HG03469 (cell line): ENCODE data around the gene UBE2L5.

ENCODE experiments used
- ATAC-seq: cut with Tn5 transposase; IDR thresholded peaks from one replicate; pipeline ENCODE4 v1.9.1; 2021; ENCODE audit warnings: mild to moderate bottlenecking, moderate library complexity, moderate number of reproducible peaks; ENCODE audit not compliant: unreplicated experiment

Gene UBE2L5

GRCh38 chr13:30422054-30422839, at the start of gene UBE2L5:
Gene UBE2L5, plus strand, starts transcription at chr13:30422493. Its CDS starts 5,498 bp downstream, at chr13:30427991.
- ATAC-seq: no peak

- no peak for ATAC-seq
These were observed 48.6 kb upstream of the UBE2L5 start for GRCh38 chr13:30373727-30374126.

GRCh38 chr13:30375265-30375835, 46.9 kb upstream of the UBE2L5 start:
- ATAC-seq: no peak

- peak; percentile 40 for ATAC-seq
These were observed 45.6 kb upstream of the UBE2L5 start for GRCh38 chr13:30376426-30377311.

DNA sequence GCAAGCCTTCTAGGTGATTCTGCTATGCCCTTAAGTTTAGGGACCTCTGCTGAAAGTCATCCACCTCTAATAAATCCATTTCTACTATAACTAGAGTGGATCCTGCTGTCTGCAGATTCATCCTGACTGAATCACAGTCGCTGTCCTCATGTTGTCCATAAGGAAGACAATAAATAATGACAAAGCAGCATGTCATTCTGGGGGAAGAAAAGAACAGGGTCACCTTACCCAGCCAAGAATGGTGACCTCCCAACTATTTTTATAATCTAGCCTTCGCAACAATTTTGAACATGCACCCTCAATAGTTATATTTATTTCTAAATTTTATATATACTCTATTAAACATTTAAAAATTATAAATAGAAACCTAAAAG, 45.0 kb upstream of the UBE2L5 start:
- ATAC-seq: no peak

DNA sequence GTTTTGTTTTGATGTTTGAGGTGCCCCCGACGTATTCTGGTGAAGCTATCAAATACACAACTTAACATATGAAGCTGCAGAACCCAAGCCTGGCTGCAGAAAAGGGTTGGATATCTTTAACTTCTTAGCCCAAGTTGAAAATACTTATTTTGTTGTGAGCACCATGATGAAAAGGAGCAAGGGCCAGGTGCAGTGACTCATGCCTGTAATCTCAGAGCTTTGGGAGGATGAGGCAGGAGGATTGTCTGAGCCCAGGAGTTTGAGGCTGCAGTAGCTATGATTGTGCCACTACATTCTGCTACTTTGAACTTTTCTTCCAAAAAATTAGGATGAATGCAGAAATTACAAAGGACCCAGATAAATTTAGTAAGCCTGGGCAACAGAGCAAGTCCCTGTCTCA, 44.1 kb upstream of the UBE2L5 start:
- no peak for ATAC-seq

DNA sequence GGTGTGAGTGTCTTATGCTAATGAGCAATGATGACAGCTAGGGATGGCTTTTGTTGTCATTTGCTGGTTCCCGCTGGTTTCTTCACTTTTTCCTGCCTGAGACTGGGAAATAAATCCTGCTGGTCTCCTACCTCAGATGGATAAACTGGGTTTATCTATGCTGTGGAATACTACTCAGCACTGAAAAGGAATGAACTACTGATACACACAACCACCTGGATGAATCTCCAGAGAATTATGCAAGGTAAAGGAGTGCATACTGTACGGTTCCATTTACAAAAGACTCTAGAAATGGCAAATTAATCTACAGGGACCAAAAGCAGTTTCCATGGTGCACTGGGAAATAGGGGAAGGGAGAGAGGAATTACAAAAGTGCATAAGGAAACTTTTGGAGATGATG, 41.2 kb upstream of the UBE2L5 start:
- ATAC-seq: no peak

DNA sequence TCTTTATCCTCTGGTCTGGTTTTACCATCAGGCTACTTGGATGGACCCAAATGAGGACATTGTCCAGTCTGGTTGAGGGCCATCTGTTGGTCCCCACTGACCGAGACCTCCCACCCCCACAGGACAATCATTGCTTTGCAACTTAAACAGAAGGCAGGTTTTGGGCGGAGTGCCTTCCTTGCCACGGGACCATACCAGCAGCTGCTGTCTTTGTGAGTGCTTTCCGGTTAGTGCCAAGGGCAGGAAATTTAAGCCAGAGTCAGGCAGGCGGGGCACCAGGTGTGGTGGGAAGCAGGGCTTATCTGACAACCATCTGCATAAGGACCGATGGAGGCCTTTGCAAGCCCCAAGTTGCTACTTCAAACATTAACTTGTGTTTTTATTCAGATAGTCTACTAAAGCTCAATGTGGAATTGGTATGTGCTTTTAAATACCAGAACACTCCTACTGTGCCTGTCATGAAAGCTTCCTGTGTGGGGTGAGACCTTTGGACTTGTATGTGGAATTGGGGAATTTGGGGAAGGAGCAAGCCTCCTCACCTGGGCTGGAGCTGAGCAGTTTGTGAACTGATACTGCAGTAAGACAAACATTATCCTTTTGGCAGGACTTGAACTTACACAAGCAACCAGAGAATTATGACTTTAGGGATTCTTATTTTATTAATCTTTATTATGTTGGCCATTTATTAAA, 39.3 kb upstream of the UBE2L5 start:
- no peak for ATAC-seq

GRCh38 chr13:30388406-30389283, 33.6 kb upstream of the UBE2L5 start:
- ATAC-seq: no peak

DNA sequence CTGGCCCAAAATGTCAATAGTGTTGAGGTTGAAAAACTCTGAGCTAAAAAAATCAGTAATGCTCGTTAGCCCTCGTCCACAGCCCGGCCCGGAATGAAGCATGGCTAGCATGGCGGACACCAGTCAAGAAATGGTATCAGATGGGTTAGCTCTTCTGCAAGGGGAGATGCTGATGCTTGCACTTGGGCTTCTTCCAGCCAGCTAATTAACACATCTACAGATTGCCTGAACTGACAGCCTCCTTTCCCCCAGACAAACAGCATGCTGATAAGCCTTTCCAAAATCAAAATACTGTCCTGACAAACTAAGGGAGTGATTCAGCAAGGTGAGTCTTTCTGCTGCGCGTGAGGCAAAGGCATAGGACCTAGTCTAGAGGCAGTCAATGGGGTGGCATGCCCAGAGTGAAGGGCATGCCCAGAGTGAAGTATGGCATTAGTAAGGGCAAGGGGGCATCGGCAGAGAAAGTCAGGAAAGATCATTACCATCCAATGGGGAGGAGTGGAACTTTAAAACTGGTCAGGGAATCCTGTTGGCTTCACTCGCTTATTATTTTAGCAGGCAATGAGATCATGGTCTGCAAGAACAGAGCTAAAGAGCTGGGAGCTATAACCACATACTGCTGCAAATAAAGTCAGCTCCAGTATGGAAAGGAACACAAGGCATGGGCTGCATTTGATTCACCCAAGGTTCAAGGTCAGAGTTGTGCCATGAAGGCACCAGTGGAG, 30.2 kb upstream of the UBE2L5 start:
- no peak for ATAC-seq

DNA sequence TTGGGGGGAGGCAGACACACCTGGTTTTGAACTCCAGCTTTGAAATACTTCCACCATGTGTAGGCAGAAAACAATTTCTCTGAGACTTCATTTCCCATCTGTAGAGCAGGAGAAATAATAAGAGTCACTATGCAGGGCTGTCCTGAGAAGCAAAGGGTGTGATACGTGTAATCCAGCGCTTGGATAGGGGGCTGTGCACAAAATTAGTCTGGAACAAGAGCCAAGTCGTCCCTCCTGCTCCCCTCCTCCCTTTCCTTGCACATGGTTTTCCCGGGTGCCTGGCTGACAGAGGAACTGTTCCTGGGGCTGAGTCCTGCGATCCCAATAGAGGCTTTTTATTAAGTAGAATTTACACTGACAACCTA, 29.6 kb upstream of the UBE2L5 start:
- no peak for ATAC-seq

DNA sequence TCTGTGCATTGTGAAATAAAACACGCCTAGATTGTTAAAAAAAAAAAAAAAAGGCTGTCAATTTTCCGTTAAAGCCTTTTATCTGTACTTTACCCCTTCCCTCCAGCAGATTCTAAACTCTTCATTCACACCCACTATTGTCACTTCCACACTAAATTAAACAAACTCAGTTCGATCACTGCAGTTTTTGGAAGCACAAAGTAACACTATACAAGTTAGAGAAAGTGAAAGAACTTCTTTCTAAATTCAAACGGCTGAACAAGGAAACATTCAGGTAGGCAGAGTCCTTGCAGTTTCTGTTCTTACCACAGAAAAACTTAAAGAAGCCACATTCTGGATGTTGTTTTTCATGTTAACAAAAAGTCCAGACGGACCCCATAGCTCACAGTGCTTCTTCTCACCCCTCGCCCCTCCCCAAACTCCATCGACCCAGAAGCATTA, 27.5 kb upstream of the UBE2L5 start:
- peak; percentile 47 for ATAC-seq

DNA sequence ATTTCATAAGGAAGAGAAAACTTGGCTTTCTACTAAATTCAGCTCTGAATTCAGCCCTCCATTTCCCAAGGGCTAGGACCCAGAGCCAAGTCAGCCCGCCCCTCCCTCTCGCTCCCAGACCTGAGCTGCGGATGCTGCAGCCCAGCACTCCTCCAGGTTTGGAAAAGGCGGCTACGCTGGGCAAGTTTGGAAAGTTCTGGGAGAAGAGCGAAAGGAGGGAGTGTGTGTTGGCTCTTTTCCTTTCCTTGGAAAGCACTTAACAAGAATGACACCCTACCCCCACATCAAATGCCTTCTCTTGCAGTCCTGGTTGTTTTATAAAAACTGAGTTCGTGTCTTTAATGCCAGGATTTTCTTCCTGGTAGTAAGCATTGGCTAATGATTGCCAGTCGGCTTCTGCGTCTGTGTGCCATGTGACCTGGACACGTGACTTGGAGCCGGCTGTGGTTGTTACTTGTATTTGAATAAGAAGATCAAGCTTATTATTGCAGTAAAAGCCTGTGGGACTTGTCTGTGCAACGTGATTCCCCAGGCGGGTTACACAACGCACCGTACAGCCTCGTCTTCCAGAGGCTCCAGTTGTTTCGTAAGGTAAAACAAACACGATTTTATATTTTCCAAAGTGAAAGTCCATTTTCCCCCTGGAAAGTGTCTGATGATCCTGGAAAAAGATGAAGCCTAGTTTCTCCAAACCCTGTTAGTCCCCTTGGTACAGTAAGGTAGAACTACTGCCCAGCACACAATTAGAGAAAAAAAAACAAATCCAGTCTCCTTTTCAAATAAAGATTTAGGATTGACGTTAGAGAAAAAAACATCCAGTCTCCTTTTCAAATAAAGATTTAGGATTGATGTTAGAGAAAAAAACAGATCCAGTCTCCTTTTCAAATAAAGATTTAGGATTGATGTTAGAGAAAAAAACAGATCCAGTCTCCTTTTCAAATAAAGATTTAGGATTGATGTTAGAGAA, 26.8 kb upstream of the UBE2L5 start:
- ATAC-seq: peak; percentile 53

GRCh38 chr13:30396434-30397075, 25.7 kb upstream of the UBE2L5 start:
- no peak for ATAC-seq

- no peak for ATAC-seq
These were observed 23.7 kb upstream of the UBE2L5 start for GRCh38 chr13:30398601-30399072.

GRCh38 chr13:30400376-30400775, 21.9 kb upstream of the UBE2L5 start:
- ATAC-seq: no peak

DNA sequence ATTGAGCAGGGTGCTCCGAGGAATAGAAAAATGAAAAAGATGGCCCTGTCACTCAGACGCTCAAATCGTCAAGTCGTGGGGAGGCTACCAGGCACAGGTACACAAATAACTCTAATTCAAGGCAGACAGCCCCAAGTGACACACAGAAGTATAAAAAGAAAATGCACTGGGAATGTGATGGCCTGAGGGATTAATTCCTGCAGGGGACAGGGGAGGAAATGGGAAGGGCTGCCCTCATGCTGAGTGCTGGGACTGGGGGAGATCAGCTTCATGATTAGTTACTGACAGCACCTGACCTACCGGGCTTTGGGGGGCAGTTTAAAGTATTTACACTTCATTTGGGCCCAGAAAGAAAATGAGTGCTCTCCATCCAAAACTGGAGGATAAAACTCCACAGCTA, 20.9 kb upstream of the UBE2L5 start:
- no peak for ATAC-seq

DNA sequence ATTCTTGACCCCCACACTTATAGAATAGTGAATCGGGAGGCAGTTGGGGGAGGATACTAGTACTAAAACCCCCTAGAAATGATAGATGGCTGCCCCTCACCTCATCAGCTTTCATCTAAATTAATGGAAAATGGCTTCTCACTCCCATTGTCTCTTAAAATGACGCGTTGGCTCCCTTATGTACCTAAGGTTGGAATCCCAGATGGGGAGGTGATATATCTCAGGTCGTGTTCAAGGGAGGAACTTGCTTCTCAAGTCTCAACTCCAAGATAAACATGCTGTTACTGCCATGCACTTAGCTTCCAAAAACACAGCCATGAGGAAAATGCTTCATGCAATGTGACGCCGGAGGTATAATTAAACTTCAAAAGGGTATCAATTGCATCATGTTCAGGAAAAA, 18.8 kb upstream of the UBE2L5 start:
- no peak for ATAC-seq
